Choroid plexus epithelial cell (primary cell): ENCODE results near the gene CAPN12.
A peak's percentile ranks its signal among the peaks of the same experiment; 100 is the strongest.

Experiments used
- DNase-seq: peaks from one replicate; pipeline ENCODE4 v3.0.0-alpha.2; 2010; ENCODE audit warnings: low read depth
- H3K4me3 ChIP-seq: 2 replicates; pipeline ENCODE4 v1.5.1; 2011; ENCODE audit warnings: low read depth, mild to moderate bottlenecking, control low read depth, low read length, moderate library complexity
- TF ChIP-seq, protein P1 (sequence below): conservative IDR thresholded peaks from 2 replicates; pipeline ENCODE4 v1.5.1; 2011; ENCODE audit warnings: low read depth, mild to moderate bottlenecking, control low read depth, inconsistent platforms, low read length, moderate library complexity

CAPN12 gene

DNA sequence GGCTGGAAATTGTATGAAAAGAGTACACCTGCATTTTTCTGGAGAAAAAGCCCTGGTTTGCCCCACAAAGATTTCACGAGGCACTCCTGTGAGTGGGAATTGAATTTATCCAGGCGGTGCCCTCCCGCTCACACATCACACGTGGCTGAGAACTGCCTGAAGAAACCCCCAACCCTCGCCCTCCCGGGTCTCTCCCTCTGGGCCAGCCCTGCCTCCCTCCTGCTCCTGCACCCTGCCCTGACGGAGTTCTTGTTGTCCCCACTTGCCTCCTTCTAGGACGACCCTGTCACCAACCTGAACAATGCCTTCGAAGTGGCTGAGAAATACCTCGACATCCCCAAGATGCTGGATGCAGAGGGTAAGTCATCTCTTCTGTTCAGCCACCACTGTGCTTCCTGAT is 35.2 kb downstream of the CAPN12 start:
- no peak for DNase-seq
- TF ChIP-seq, protein P1, sequence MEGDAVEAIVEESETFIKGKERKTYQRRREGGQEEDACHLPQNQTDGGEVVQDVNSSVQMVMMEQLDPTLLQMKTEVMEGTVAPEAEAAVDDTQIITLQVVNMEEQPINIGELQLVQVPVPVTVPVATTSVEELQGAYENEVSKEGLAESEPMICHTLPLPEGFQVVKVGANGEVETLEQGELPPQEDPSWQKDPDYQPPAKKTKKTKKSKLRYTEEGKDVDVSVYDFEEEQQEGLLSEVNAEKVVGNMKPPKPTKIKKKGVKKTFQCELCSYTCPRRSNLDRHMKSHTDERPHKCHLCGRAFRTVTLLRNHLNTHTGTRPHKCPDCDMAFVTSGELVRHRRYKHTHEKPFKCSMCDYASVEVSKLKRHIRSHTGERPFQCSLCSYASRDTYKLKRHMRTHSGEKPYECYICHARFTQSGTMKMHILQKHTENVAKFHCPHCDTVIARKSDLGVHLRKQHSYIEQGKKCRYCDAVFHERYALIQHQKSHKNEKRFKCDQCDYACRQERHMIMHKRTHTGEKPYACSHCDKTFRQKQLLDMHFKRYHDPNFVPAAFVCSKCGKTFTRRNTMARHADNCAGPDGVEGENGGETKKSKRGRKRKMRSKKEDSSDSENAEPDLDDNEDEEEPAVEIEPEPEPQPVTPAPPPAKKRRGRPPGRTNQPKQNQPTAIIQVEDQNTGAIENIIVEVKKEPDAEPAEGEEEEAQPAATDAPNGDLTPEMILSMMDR: no peak

DNA sequence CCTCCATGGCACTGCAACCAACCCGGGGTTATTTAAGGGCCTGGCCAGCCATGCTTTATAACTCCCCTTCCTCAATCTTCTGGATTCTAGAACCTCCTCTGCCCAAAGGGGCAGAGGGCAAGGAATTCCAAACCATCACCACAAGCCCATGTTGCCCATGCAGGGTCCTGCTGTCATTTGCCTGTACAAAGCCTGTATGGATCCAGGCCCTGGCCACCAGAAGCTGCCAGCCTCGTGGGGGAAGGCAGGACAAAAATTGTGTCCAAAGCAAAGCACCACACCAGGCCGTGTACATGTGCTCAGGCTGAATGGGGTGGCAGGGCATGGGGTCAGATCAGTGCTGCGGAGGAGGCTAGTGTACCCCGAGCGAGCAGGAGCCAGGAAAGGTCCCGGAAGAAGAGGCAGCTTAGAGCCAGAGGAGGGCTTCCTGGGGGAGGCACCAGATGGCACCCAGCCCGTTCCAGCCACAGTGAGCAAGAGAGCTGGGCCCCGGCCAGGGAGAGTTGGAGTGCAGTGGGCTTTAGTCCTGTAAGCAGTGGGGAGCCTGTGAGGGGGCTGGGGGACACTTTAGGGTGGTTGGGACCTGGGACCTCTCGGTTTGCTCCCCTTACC is 35.8 kb downstream of the CAPN12 start:
- DNase-seq: no peak
- no peak overlapping the region for H3K4me3 ChIP-seq
- TF ChIP-seq, protein P1: no peak

More for the DNA sequence above, 35.2 kb downstream of the CAPN12 start:
- no peak overlapping the region for H3K4me3 ChIP-seq

DNA sequence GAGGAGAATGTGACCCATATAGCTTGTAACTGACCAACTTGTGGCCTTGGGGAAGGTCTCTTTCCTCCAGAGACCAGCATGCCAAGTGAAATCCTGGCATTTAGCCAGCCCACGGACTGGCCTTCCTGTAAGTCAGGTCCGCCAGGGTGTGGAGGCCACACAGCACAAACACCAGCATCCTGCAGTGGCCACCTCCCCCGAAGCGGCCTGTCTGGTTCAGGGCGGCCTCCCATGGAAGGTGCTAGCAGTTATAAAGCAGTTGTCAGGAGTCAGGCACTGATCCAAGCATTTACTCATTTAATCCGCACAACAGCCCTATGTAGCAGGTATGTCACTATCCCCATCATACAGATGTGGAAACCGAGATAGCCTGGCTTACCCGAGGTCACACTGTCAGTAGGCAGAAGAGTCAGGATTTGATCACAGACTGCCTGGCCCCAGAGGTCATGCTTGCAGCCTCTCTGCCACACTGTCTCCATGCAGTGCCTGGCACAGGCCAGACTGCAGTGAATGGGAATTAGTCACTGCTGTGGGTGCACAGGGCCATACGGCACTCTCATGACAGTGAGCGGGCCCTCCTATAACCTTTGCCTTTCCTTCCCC is 36.7 kb downstream of the CAPN12 start:
- TF ChIP-seq, protein P1: no peak
- H3K4me3 ChIP-seq: no peak overlapping the region
- peak; percentile 59 for DNase-seq

DNA sequence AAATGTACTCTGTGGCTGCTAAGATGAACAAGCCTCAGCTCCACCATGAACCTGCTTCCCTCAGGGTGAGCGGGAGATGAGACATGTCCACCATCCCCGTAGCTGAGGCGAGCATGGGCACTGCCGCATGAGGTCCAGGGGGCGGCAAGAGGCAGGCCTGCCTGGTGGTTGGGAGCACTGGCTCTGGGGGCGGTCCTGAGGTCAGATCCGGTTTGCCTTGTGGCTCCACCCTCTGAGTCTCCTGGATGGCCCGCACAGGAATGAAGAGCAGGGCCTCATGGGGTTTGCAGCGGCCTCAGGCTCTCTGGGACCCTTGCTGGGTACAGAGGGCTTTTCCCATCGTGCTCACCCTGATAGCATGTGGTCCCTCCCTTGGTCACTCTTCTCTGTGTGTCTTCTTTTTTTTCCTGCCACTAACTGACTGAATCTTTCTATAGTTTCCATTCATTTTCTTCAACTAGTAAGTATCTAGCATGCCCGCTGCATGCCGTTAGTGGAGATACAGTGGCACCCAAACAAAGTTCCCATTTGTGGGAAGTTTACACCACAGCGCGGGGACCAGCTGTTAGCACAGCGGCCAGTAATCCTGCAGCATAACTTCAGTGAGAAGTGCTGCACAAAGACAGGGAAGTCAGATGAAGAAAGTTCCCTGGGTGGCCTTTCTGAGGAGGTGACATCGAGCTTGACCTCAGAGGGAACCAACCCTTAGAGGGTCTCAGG is 37.3 kb downstream of the CAPN12 start:
- H3K4me3 ChIP-seq: no peak overlapping the region
- TF ChIP-seq, protein P1: no peak
- no peak for DNase-seq

DNA sequence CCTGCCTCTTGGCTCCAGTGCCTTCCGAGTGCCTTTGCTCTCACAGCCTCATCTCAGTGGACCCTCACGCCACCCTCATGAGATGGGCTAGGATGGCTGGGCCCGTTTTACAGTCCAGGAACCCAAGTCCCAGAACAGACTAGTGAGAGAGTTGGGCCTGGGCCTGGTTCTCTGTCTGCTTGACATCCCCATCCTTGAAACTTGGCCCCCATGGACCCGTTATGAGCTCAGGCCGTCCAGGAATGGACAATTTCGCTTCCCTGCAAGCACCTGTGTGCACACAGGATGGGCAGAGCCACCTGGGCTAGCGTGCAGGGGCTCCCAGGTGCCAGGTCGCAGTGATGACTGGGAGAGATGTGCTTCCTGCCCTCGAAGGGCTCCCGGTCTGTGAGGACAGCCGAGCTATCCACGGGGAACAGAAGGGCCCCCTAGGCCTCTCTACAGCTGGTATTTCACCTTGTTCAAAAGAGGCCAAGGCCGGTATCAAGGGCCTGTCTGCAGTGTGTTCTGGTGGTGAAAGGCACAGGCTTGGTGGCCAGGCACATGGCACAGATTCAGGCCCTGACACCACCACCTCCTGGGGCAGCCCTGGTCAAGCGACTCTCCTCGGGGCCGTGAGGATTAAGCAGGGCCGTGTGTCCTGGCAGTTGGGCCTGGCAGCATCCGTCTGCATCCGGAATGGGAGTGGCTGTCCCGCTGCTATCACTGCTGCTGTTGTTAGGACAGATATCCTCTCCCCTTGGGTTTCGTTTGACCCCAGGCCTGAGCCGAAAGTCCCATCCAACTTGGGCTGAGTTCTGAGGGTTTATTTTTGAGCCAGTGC is 38.9 kb downstream of the CAPN12 start:
- DNase-seq: no peak
- TF ChIP-seq, protein P1: no peak
- H3K4me3 ChIP-seq: no peak overlapping the region

DNA sequence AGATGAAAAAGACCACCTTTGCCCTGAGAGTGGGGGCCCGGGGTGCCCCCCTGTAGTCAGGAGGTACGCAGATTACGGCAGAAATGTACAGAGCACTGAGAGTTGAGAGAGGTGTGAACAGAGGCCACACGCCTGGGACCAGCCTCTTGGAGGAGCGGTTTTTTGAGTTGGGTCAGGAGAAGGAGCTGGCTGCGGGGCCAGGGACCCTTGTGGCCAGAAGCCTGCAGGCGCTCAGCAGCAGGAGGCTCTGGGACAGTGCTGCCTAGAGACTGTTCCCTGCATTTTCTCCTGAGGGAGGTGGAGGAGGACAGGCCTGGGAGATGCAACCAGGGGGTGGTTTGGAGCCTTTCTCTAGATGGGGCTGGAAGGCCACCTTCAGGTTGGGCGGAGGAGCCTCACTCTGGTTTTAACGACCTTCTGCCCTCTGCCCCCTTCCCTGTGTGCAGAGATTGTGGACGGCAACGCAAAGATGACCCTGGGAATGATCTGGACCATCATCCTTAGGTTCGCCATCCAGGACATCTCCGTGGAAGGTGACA is 39.7 kb downstream of the CAPN12 start:
- no peak overlapping the region for H3K4me3 ChIP-seq
- DNase-seq: no peak
- TF ChIP-seq, protein P1: no peak
